ENCODE data around the gene ITGA4. TPM values are rescaled to one million over a fixed set of nuclear protein-coding genes. Genes with fewer than 3 reads are reported as not detected.
"Not testable (repeated sequence)": the region's sequence is repeated elsewhere in the genome, so short reads cannot be mapped to it uniquely, and the experiment has no call there.

The ITGA4 gene
- total and polyA plus RNA-seq, 4 donors: 6.9 to 23.0 (median 9.8) TPM

DNA sequence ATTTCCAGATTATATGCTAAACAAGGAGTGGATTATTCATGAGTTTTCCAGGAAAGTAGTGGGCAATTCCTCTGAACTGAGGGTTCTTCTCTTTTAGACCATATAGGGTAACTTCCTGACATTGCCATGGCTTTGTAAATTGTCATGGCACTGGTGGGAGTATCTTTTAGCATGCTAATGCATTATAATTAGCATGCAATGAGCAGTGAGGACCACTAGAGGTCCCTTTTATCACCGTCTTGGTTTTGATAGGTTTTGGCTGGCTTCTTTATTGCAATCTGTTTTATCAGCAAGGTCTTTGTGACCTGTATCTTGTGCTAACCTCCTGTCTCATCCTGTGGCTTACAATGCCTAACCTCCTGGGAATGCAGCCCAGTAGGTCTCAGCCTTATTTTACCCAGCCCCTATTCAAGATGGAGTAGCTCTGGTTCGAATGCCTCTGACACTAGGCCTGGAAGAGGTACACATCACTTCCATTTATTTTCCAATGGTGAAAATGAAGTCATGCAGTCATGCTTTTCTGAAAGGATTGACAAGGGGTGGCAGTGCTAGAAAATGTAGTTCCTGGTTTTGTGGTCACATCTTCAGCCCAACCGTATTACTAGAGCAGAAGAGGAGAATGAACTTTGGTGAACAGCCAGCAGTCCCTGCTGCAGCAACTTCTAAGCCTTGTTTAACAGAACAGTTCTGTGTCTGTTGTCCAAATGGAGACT, 26.6 kb upstream of the ITGA4 start:
- Histone ChIP-seq H3K27me3 (ENCODE audit: control insufficient read depth, insufficient read depth, low read length) (no peaks in the 10 kb centered on the region), H3K4me3 (ENCODE audit: low read depth, low read length) (no peak overlapping the region), H3K4me1 (ENCODE audit: control insufficient read depth, insufficient read depth, low read length) (no peaks in the 10 kb centered on the region), H3K27ac (ENCODE audit: low read depth, low read length) (no peak overlapping the region), H3K9me3 (ENCODE audit: control insufficient read depth, insufficient read depth, low read length) (no peaks in the 10 kb centered on the region), H3K36me3 (ENCODE audit: control insufficient read depth, insufficient read depth, low read length) (no peaks in the 10 kb centered on the region)
- WGBS (ENCODE audit: insufficient coverage): 75% methylated on average over 1 of the region's 3 CpGs
- DNase-seq (ENCODE audit: low read depth in 4 of 6, low spot score in 6 of 6): no peak

DNA sequence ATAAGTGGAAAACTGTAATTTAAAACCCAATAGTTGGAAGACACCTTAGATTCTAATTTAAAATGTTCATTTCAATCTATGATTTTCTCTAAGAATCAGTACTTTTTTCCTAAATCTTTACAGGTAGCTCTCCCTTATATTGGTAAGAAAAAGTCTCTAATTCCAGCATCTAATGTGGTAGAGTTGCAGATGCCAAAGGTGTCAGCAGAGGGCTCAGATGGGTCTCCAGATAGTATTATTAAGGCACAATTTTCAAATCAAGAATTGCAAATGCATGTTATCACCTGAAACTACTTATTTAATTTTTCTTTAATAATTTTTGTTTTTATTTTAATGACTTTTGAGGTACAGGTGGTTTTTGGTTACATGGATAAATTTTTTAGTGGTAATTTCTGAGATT, 25.5 kb upstream of the ITGA4 start:
- H3K4me1 ChIP-seq (ENCODE audit: control insufficient read depth, insufficient read depth, low read length): no peaks in the 10 kb centered on the region
- no peak for DNase-seq (ENCODE audit: low read depth in 4 of 6, low spot score in 6 of 6)
- H3K4me3 ChIP-seq (ENCODE audit: low read depth, low read length): no peak overlapping the region

DNA sequence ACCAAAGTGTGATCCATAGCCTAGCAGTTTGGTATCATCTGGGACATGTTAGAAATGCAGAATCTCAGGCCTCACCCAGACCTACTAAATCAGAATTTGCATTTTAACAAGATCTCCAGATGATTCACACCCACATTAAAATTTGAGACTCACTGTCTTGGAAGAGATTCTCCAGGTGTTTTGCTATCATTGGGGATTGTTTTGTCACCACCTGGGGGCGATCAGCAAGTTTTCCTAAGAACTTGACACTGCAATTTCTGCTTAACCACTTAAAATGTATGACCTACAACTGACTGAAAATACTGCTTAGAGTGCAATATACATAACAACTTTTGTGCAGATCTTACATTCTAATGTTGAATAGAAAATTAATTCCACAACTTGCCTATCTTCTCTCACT, 18.9 kb upstream of the ITGA4 start:
- no CpG with 5 or more reads among the region's 1 CpG for WGBS (ENCODE audit: insufficient coverage)
- Histone ChIP-seq H3K27me3 (ENCODE audit: control insufficient read depth, insufficient read depth, low read length) (no peaks in the 10 kb centered on the region), H3K27ac (ENCODE audit: low read depth, low read length) (no peak overlapping the region), H3K36me3 (ENCODE audit: control insufficient read depth, insufficient read depth, low read length) (no peaks in the 10 kb centered on the region), H3K4me3 (ENCODE audit: low read depth, low read length) (no peak overlapping the region), H3K4me1 (ENCODE audit: control insufficient read depth, insufficient read depth, low read length) (no peaks in the 10 kb centered on the region), H3K9me3 (ENCODE audit: control insufficient read depth, insufficient read depth, low read length) (no peaks in the 10 kb centered on the region)
- DNase-seq (ENCODE audit: low read depth in 4 of 6, low spot score in 6 of 6): no peak

More for the DNA sequence above, 25.5 kb upstream of the ITGA4 start:
- Histone ChIP-seq H3K36me3 (ENCODE audit: control insufficient read depth, insufficient read depth, low read length) (no peaks in the 10 kb centered on the region), H3K27ac (ENCODE audit: low read depth, low read length) (no peak overlapping the region), H3K9me3 (ENCODE audit: control insufficient read depth, insufficient read depth, low read length) (no peaks in the 10 kb centered on the region), H3K27me3 (ENCODE audit: control insufficient read depth, insufficient read depth, low read length) (no peaks in the 10 kb centered on the region)

DNA sequence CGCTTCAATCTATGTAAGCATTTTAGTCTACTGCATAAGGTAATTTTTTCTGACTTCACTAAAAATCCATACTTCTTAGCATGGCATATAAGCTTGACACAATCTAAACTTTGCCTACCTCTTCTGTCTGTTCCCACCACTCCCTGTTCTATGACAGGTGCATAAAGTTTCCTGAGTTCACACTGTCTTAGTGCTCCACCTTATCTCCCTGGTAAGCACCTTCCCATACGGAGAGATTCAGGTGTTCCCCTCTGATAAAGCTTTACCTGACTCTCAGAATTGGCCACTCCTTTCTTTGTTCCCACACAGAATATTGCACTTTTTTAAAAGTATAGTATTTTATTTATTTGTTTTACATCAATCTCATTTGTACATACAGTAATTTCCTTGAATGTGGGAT, 16.8 kb upstream of the ITGA4 start:
- no peak overlapping the region for H3K27ac ChIP-seq (ENCODE audit: low read depth, low read length)

DNA sequence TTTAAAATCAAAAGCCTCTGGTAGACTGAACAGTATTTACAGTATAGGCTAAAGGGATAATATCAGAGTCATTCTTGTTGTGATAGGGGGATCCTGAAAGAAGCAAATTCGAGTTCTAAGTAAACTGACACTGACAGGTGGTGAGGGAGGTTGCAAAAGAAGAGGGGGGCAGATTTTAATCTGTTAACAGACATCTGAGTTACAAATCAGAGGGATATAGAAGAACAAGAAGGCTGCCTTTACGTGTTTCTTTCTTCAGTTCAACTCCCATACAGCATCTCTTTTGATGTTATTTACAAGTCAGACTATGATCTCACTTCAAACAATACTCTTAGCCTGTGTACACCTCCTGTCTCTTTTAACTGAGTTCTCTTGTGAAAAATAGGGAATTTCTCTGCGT, 16.3 kb upstream of the ITGA4 start:
- no peak for DNase-seq (ENCODE audit: low read depth in 4 of 6, low spot score in 6 of 6)
- 29% methylated on average over 1 of the region's 3 CpGs for WGBS (ENCODE audit: insufficient coverage)
- Histone ChIP-seq H3K27ac (ENCODE audit: low read depth, low read length) (no peak overlapping the region), H3K4me1 (ENCODE audit: control insufficient read depth, insufficient read depth, low read length) (no peaks in the 10 kb centered on the region), H3K9me3 (ENCODE audit: control insufficient read depth, insufficient read depth, low read length) (no peaks in the 10 kb centered on the region), H3K27me3 (ENCODE audit: control insufficient read depth, insufficient read depth, low read length) (no peaks in the 10 kb centered on the region), H3K36me3 (ENCODE audit: control insufficient read depth, insufficient read depth, low read length) (no peaks in the 10 kb centered on the region), H3K4me3 (ENCODE audit: low read depth, low read length) (no peak overlapping the region)

More for the DNA sequence above, 16.8 kb upstream of the ITGA4 start:
- no peaks in the 10 kb centered on the region for H3K36me3 ChIP-seq (ENCODE audit: control insufficient read depth, insufficient read depth, low read length)
- H3K4me3 ChIP-seq (ENCODE audit: low read depth, low read length): no peak overlapping the region
- H3K4me1 ChIP-seq (ENCODE audit: control insufficient read depth, insufficient read depth, low read length): no peaks in the 10 kb centered on the region
- no peaks in the 10 kb centered on the region for H3K9me3 ChIP-seq (ENCODE audit: control insufficient read depth, insufficient read depth, low read length)
- no peaks in the 10 kb centered on the region for H3K27me3 ChIP-seq (ENCODE audit: control insufficient read depth, insufficient read depth, low read length)
- 100% methylated on average over 1 of the region's 2 CpGs for WGBS (ENCODE audit: insufficient coverage)
- no peak for DNase-seq (ENCODE audit: low read depth in 4 of 6, low spot score in 6 of 6)

DNA sequence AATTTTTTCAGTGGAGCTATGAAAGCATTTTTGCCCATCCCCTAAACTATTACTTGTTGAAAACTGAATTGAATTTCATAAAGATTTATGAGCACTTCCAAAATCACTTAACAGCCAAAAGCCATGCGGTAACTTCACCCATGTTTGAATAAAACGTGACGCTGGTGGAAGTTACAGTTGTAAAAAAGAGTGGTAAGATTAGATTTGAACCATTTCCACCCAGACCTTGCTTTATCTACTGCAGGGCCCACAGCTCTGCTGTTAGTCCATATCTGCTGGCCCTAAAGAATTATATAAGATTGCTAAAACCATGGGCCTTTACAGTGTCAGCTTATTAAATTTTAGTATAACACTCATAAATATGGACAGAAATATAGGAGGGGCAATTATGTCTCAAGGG, 15.5 kb upstream of the ITGA4 start:
- H3K27me3 ChIP-seq (ENCODE audit: control insufficient read depth, insufficient read depth, low read length): no peaks in the 10 kb centered on the region
- H3K4me1 ChIP-seq (ENCODE audit: control insufficient read depth, insufficient read depth, low read length): no peaks in the 10 kb centered on the region
- H3K36me3 ChIP-seq (ENCODE audit: control insufficient read depth, insufficient read depth, low read length): no peaks in the 10 kb centered on the region
- H3K27ac ChIP-seq (ENCODE audit: low read depth, low read length): no peak overlapping the region
- WGBS (ENCODE audit: insufficient coverage): no CpG with 5 or more reads among the region's 3 CpGs
- H3K9me3 ChIP-seq (ENCODE audit: control insufficient read depth, insufficient read depth, low read length): no peaks in the 10 kb centered on the region
- no peak for DNase-seq (ENCODE audit: low read depth in 4 of 6, low spot score in 6 of 6)
- H3K4me3 ChIP-seq (ENCODE audit: low read depth, low read length): no peak overlapping the region

DNA sequence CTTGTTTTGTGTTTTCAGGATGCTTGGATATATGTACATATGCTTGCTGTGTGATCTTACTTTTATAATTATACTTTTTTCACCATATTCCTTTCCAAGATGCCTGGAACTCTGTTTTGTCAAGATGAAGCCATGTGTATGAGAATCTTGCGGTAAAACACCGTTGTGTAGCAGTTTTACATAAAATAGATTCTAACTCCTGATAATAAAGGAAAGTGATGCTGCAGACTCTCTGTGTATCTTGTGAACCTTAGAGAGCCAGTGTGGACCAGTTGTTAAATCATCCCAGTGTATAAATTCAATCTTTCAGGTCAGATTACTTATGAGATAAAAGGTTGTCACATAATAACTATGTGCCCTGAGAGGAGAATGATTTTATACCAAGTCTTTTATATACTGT, 12.5 kb upstream of the ITGA4 start:
- no peaks in the 10 kb centered on the region for H3K36me3 ChIP-seq (ENCODE audit: control insufficient read depth, insufficient read depth, low read length)
- no CpG with 5 or more reads among the region's 2 CpGs for WGBS (ENCODE audit: insufficient coverage)
- peak in 1 of 6 donors; percentile 7 for DNase-seq (ENCODE audit: low read depth in 4 of 6, low spot score in 6 of 6)
- H3K4me1 ChIP-seq (ENCODE audit: control insufficient read depth, insufficient read depth, low read length): no peaks in the 10 kb centered on the region
- no peak overlapping the region for H3K4me3 ChIP-seq (ENCODE audit: low read depth, low read length)
- no peaks in the 10 kb centered on the region for H3K27me3 ChIP-seq (ENCODE audit: control insufficient read depth, insufficient read depth, low read length)
- no peak overlapping the region for H3K27ac ChIP-seq (ENCODE audit: low read depth, low read length)
- no peaks in the 10 kb centered on the region for H3K9me3 ChIP-seq (ENCODE audit: control insufficient read depth, insufficient read depth, low read length)

DNA sequence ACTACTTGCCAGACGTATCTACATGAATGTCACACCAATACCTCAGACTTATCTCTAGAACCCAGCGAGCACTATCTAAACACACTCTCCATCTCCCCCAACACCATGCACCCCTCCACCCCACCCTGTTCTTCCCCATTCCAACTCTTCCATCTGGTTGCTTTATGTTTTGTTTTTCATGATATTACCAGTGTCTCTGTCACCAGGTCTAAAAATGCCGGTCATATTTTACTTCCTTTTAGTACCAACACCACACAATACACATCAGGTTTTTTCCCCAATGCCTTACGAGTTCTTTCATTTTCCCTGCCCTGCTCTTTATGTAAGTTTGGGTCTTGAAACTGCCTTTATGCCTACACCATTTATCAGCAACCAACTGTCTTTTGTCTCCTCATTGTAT, 10.2 kb upstream of the ITGA4 start:
- no peaks in the 10 kb centered on the region for H3K36me3 ChIP-seq (ENCODE audit: control insufficient read depth, insufficient read depth, low read length)
- DNase-seq (ENCODE audit: low read depth in 4 of 6, low spot score in 6 of 6): no peak
- 94% methylated on average over 2 of the region's 4 CpGs for WGBS (ENCODE audit: insufficient coverage)
- no peak overlapping the region for H3K4me3 ChIP-seq (ENCODE audit: low read depth, low read length)
- no peak overlapping the region for H3K27ac ChIP-seq (ENCODE audit: low read depth, low read length)
- no peaks in the 10 kb centered on the region for H3K27me3 ChIP-seq (ENCODE audit: control insufficient read depth, insufficient read depth, low read length)
- H3K4me1 ChIP-seq (ENCODE audit: control insufficient read depth, insufficient read depth, low read length): no peaks in the 10 kb centered on the region
- H3K9me3 ChIP-seq (ENCODE audit: control insufficient read depth, insufficient read depth, low read length): no peaks in the 10 kb centered on the region

DNA sequence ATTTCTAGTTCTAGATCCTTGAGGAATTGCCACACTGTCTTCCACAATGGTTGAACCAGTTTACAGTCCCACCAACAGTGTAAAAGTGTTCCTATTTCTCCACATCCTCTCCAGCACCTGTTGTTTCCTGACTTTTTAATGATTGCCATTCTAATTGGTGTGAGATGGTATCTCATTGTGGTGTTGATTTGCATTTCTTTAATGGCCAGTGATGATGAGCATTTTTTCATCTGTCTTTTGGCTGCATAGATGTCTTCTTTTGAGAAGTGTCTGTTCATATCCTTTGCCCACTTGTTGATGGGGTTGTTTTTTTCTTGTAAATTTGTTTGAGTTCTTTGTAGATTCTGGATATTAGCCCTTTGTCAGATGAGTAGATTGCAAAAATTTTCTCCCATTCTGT, 7.9 kb upstream of the ITGA4 start:
- not testable (repeated sequence) for DNase-seq (ENCODE audit: low read depth in 4 of 6, low spot score in 6 of 6); H3K4me1 ChIP-seq (ENCODE audit: control insufficient read depth, insufficient read depth, low read length); H3K9me3 ChIP-seq (ENCODE audit: control insufficient read depth, insufficient read depth, low read length); H3K27me3 ChIP-seq (ENCODE audit: control insufficient read depth, insufficient read depth, low read length); H3K4me3 ChIP-seq (ENCODE audit: low read depth, low read length); H3K27ac ChIP-seq (ENCODE audit: low read depth, low read length); H3K36me3 ChIP-seq (ENCODE audit: control insufficient read depth, insufficient read depth, low read length)

DNA sequence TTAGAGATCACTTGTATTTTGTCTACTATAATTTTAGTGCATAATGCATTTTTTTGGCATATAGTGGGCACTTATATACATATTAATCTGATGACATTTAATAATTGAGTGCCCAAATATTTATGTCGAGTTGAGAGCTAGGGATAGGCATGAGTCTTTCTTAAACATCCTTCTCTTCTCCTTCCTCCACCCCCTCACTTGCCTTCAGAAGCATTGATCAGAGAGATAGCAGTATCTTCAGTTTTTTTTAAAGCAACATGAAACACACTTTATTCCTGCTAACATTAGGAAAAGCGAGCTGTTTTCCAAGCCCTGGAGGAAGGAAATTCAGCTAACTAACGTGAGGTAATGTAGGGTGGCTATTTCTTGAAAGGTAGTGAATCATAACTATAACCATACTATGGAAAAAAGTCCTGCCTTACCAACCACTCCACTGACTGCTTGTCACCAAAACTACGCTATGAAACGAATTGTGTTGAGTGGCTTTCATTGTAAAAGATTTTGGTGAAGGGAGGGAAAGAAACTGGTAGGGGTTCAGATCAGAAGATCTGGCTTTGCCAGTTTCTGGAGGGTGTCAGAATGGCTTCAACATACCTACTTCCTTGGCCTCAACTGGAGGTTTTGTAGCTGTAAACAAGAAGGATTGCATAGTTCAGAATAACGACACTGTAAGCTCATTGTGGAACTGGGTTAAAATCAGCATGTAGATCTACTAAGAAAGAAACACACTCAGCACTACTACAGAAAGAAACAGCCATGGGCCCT, 2.3 kb upstream of the ITGA4 start:
- peaks cover 19% of the 10 kb centered on the region for H3K27me3 ChIP-seq (ENCODE audit: control insufficient read depth, insufficient read depth, low read length)
- no CpG with 5 or more reads among the region's 6 CpGs for WGBS (ENCODE audit: insufficient coverage)

More for the DNA sequence above, 2.3 kb upstream of the ITGA4 start:
- H3K4me1 ChIP-seq (ENCODE audit: control insufficient read depth, insufficient read depth, low read length): peaks cover 18% of the 10 kb centered on the region
- DNase-seq (ENCODE audit: low read depth in 4 of 6, low spot score in 6 of 6): no peak
- no peaks in the 10 kb centered on the region for H3K36me3 ChIP-seq (ENCODE audit: control insufficient read depth, insufficient read depth, low read length)
- H3K9me3 ChIP-seq (ENCODE audit: control insufficient read depth, insufficient read depth, low read length): no peaks in the 10 kb centered on the region
- H3K4me3 ChIP-seq (ENCODE audit: low read depth, low read length): no peak overlapping the region
- no peak overlapping the region for H3K27ac ChIP-seq (ENCODE audit: low read depth, low read length)

Data from spinal cord (tissue), 10 donors.